H1 (cell line): Measurements from ENCODE around the gene P3H4. TPM values are rescaled to one million over a fixed set of nuclear protein-coding genes. Genes with fewer than 3 reads are reported as not detected.

Source experiments
- CTCF ChIA-PET: fragments of 300-600 bp; sonication (Branson Sonifier 250); formaldehyde crosslinking; loops from one replicate; lab custom pipeline; 2021; ENCODE audit not compliant: partially characterized antibody; lab: Charles Lee
- POLR2A ChIA-PET: fragments of 300-600 bp; sonication (Branson Sonifier 250); formaldehyde crosslinking; loops from one replicate; lab custom pipeline; 2021; ENCODE audit warnings: inconsistent platforms; ENCODE audit not compliant: partially characterized antibody; lab: Charles Lee
- DNase-seq, 2 experiments: peaks; one replicate each; pipeline versions ENCODE4 v3.0.0 to v3.0.0-alpha.2; 2010 to 2022; ENCODE audit warnings: low spot score in 2 of 2, low read depth in 1 of 2, mixed read lengths in 1 of 2
- FAIRE-seq: peaks from 2 replicates; lab custom pipeline; 2011; peaks lifted over from hg19 to GRCh38; lab: Jason Lieb, UNC
- H2AFZ ChIP-seq: 2 replicates; pipeline ENCODE4 v1.8.1; 2012; ENCODE audit warnings: low read length, inconsistent platforms
- H2AK5ac ChIP-seq: 2 replicates; pipeline ENCODE4 v1.6.1; 2013; ENCODE audit warnings: low read depth, low read length
- H2BK120ac ChIP-seq: replicated peaks from 2 replicates; pipeline ENCODE3; 2013; ENCODE audit warnings: low read depth, low read length, inconsistent platforms
- H2BK12ac ChIP-seq: 2 replicates; pipeline ENCODE4 v1.6.1; 2013; ENCODE audit warnings: low read depth, low read length
- H2BK15ac ChIP-seq: 2 replicates; pipeline ENCODE4 v1.6.1; 2013; ENCODE audit warnings: low read length
- H2BK20ac ChIP-seq: 2 replicates; pipeline ENCODE4 v1.6.1; 2013; ENCODE audit warnings: low read length
- H2BK5ac ChIP-seq: 2 replicates; pipeline ENCODE4 v1.6.1; 2013; ENCODE audit warnings: low read depth, low read length
- H3K14ac ChIP-seq: 2 replicates; pipeline ENCODE4 v1.6.1; 2013; ENCODE audit warnings: inconsistent platforms; ENCODE audit not compliant: insufficient read length
- H3K18ac ChIP-seq: 2 replicates; pipeline ENCODE4 v1.6.1; 2013; ENCODE audit warnings: low read length; ENCODE audit errors: extremely low read depth
- H3K23ac ChIP-seq: 2 replicates; pipeline ENCODE4 v1.6.1; 2013; ENCODE audit warnings: inconsistent platforms; ENCODE audit not compliant: insufficient read length
- H3K23me2 ChIP-seq: 2 replicates; pipeline ENCODE4 v1.6.1; 2013; ENCODE audit warnings: low read depth, low read length
- H3K27ac ChIP-seq: 2 replicates; pipeline ENCODE4 v1.6.1; 2011; ENCODE audit warnings: low read depth, low read length, inconsistent platforms
- H3K27me3 ChIP-seq, 4 experiments: replicated peaks in 1 of 4; 1 replicate in 1 of 4; 2 replicates in 3 of 4; pipeline versions ENCODE4 v1.6.1 to v1.8.1; 2011 to 2013; ENCODE audit warnings: low read length in 3 of 4, mild to moderate bottlenecking in 3 of 4, inconsistent platforms in 2 of 4, mixed read lengths in 2 of 4, moderate library complexity in 1 of 4; ENCODE audit not compliant: control insufficient read depth in 3 of 4, insufficient read depth in 3 of 4; ENCODE audit errors: extremely low read depth in 1 of 4
- H3K36me3 ChIP-seq, 4 experiments: 2 replicates each; pipeline versions ENCODE4 v1.6.1 to v1.8.1; 2011 to 2013; ENCODE audit warnings: mild to moderate bottlenecking in 4 of 4, low read length in 3 of 4, moderate library complexity in 2 of 4, control low read depth in 1 of 4, inconsistent platforms in 1 of 4; ENCODE audit not compliant: insufficient read depth in 4 of 4, control insufficient read depth in 2 of 4
- H3K4ac ChIP-seq: replicated peaks from 2 replicates; pipeline ENCODE3; 2013; ENCODE audit warnings: low read length, low read depth, mixed read lengths, inconsistent platforms; ENCODE audit not compliant: insufficient read length
- H3K4me1 ChIP-seq, 4 experiments: replicated peaks in 1 of 4; 1 replicate in 1 of 4; 2 replicates in 3 of 4; pipeline versions ENCODE4 v1.6.1 to v1.8.1; 2011 to 2013; ENCODE audit warnings: low read length in 3 of 4, inconsistent platforms in 2 of 4, mixed read lengths in 1 of 4; ENCODE audit not compliant: insufficient read depth in 4 of 4, control insufficient read depth in 3 of 4
- H3K4me2 ChIP-seq, 2 experiments: 2 replicates each; pipeline versions ENCODE4 v1.6.1 to v1.8.1; 2011 to 2013; ENCODE audit warnings: low read depth in 2 of 2, low read length in 2 of 2, control low read depth in 1 of 2, inconsistent platforms in 1 of 2, mild to moderate bottlenecking in 1 of 2; ENCODE audit not compliant: insufficient read depth in 1 of 2
- H3K4me3 ChIP-seq, 4 experiments: fragments of 200-600, 300-600 bp in 1 of 4; sonication (generic), shearing (Covaris generic), sonication (Bioruptor Twin) in 1 of 4; 2 replicates each; pipeline versions ENCODE4 v1.5.1 to v1.8.1; 2011 to 2016; ENCODE audit warnings: low read length in 4 of 4, low read depth in 3 of 4, control low read depth in 2 of 4, inconsistent platforms in 2 of 4, mild to moderate bottlenecking in 2 of 4, mixed read lengths in 1 of 4, moderate library complexity in 1 of 4; ENCODE audit not compliant: insufficient read depth in 2 of 4; ENCODE audit errors: extremely low read depth in 1 of 4
- H3K56ac ChIP-seq: replicated peaks from 2 replicates; pipeline ENCODE3; 2013; ENCODE audit warnings: low read depth, mild to moderate bottlenecking, mixed read lengths, low read length, inconsistent platforms; ENCODE audit not compliant: insufficient read length
- H3K79me1 ChIP-seq: 2 replicates; pipeline ENCODE4 v1.6.1; 2013; ENCODE audit warnings: low read depth, low read length, control low read depth
- H3K79me2 ChIP-seq, 2 experiments: 2 replicates each; pipeline versions ENCODE4 v1.6.1 to v1.8.1; 2012 to 2013; ENCODE audit warnings: low read length in 2 of 2, mild to moderate bottlenecking in 2 of 2, inconsistent platforms in 1 of 2; ENCODE audit not compliant: insufficient read depth in 2 of 2, control insufficient read depth in 1 of 2
- H3K9ac ChIP-seq, 4 experiments: replicated peaks in 1 of 4; 1 replicate in 1 of 4; 2 replicates in 3 of 4; pipeline versions ENCODE4 v1.6.1 to v1.8.1; 2011 to 2013; ENCODE audit warnings: low read depth in 3 of 4, low read length in 3 of 4, control low read depth in 2 of 4, mild to moderate bottlenecking in 2 of 4, moderate library complexity in 2 of 4, inconsistent platforms in 1 of 4; ENCODE audit errors: extremely low read depth in 1 of 4
- H3K9me3 ChIP-seq, 2 experiments: 2 replicates each; pipeline versions ENCODE4 v1.6.1 to v1.8.1; 2012 to 2013; ENCODE audit warnings: mild to moderate bottlenecking in 2 of 2, moderate library complexity in 2 of 2, control low read depth in 1 of 2, inconsistent platforms in 1 of 2, low read depth in 1 of 2, low read length in 1 of 2, mixed read lengths in 1 of 2; ENCODE audit not compliant: insufficient read depth in 2 of 2
- H4K20me1 ChIP-seq, 2 experiments: replicated peaks in 1 of 2; 2 replicates each; pipeline versions ENCODE3 to v1.8.1; 2011 to 2013; ENCODE audit warnings: inconsistent platforms in 2 of 2, low read length in 2 of 2, mild to moderate bottlenecking in 1 of 2; ENCODE audit not compliant: insufficient read depth in 2 of 2, control insufficient read depth in 1 of 2
- H4K5ac ChIP-seq: 2 replicates; pipeline ENCODE4 v1.6.1; 2013; ENCODE audit warnings: low read length, low read depth, mixed read lengths, inconsistent platforms; ENCODE audit not compliant: insufficient read length
- H4K8ac ChIP-seq: 2 replicates; pipeline ENCODE4 v1.8.0; 2013; ENCODE audit warnings: mild to moderate bottlenecking, moderate library complexity, low read length, inconsistent platforms; ENCODE audit not compliant: insufficient read depth; ENCODE audit errors: extremely low read depth
- H4K91ac ChIP-seq: replicated peaks from 2 replicates; pipeline ENCODE3; 2013; ENCODE audit warnings: low read length, mixed read lengths, inconsistent platforms; ENCODE audit not compliant: insufficient read length
- CHD1 ChIP-seq: IDR thresholded peaks from 2 replicates; pipeline ENCODE4 v1.6.1; 2012; ENCODE audit warnings: low read depth, low read length, improper control_type of control experiment
- MAFK ChIP-seq: IDR thresholded peaks from 2 replicates; pipeline ENCODE4 v1.6.1; 2012; ENCODE audit warnings: low read depth, mild to moderate bottlenecking, improper control_type of control experiment, low read length
- SAP30 ChIP-seq: fragments of 300-600 bp; sonication (generic); IDR thresholded peaks from 2 replicates; pipeline ENCODE4 v1.7.1; 2012; ENCODE audit warnings: low read length, moderate library complexity, mild to moderate bottlenecking, inconsistent platforms; ENCODE audit not compliant: insufficient read depth, insufficient replicate concordance
- SIN3A ChIP-seq, 2 experiments: IDR thresholded peaks in 1 of 2; conservative IDR thresholded peaks in 1 of 2; 2 replicates each; pipeline ENCODE4 v1.6.1; 2011 to 2012; ENCODE audit warnings: low read length in 2 of 2, improper control_type of control experiment in 1 of 2, low read depth in 1 of 2, mild to moderate bottlenecking in 1 of 2
- SIX5 ChIP-seq: IDR thresholded peaks from 2 replicates; pipeline ENCODE4 v1.6.1; 2011; ENCODE audit warnings: mild to moderate bottlenecking, low read depth, low read length
- SP1 ChIP-seq: IDR thresholded peaks from 2 replicates; pipeline ENCODE4 v1.6.1; 2011; ENCODE audit warnings: low read depth, low read length
- TAF1 ChIP-seq: IDR thresholded peaks from 2 replicates; pipeline ENCODE4 v1.6.1; 2011; ENCODE audit warnings: mild to moderate bottlenecking, low read depth, low read length
- TEAD4 ChIP-seq: IDR thresholded peaks from 2 replicates; pipeline ENCODE4 v1.6.1; 2012; ENCODE audit warnings: low read depth, low read length, inconsistent platforms, mixed read lengths
- USF2 ChIP-seq: IDR thresholded peaks from 2 replicates; pipeline ENCODE4 v1.6.1; 2011; ENCODE audit warnings: low read length, improper control_type of control experiment
- ZNF274 ChIP-seq: IDR thresholded peaks from 2 replicates; pipeline ENCODE4 v1.7.0; 2012; ENCODE audit warnings: low read length, borderline replicate concordance; ENCODE audit errors: extremely low read depth
- WGBS, 2 experiments: shearing (Covaris generic) in 1 of 2; methylation state at CpG; one replicate each; pipeline versions ENCODE4 v1.1.6 to v1.1.7; 2013 to 2015; ENCODE audit warnings: low lambda C conversion rate in 2 of 2, mixed read lengths in 2 of 2, inconsistent platforms in 1 of 2, low coverage in 1 of 2, missing lambda C conversion rate in 1 of 2; ENCODE audit not compliant: insufficient replicate concordance in 2 of 2, insufficient coverage in 1 of 2, insufficient read length in 1 of 2; ENCODE audit errors: extremely low coverage in 1 of 2, missing lambda C conversion rate in 1 of 2; 5-methylcytosine and 5-hydroxymethylcytosine counted together
- polyA plus RNA-seq, 7 experiments: library from polyadenylated mRNA; depleted of rRNA in 3 of 7; stranded (reverse) in 5 of 7; unstranded in 2 of 7; fragments of >200 nt in 5 of 7; fragments of 200-250 nt in 2 of 7; gene quantifications; 1 replicate in 5 of 7; 2 replicates in 1 of 7; 4 replicates in 1 of 7; pipeline versions ENCODE4 v1.2.1 to v1.2.3, GENCODE V29; 2011 to 2013; ENCODE audit warnings: missing spikeins in 2 of 7, mixed read lengths in 2 of 7
- total RNA-seq: library from RNA; stranded (reverse); fragmentation: NEBNext Ultra II Directional; extraction: Animal tissue kit (Norgen Biotek cat#: 25700); gene quantifications from 2 replicates; pipeline ENCODE4 v1.2.1, GENCODE V29; 2021

Gene P3H4
- total and polyA plus RNA-seq, 2 of the 8 experiments (the other 6 are each of a cell fraction or from before 2014, with no cell fraction given), result 23.4 to 26.7 TPM

GRCh38 chr17:41785091-41785858 is 26.5 kb downstream of the P3H4 start:
- no peaks in the 10 kb centered on the region for H3K36me3 ChIP-seq
- H2AK5ac ChIP-seq, result no peak overlapping the region; the same call in 1 of the 2 replicates
- H3K23me2 ChIP-seq, result peaks cover 16% of the 10 kb centered on the region
- peak overlapping the region; percentile 71; the same call in 1 of the 2 replicates for H2BK12ac ChIP-seq
- peak overlapping the region; percentile 57 for H3K56ac ChIP-seq
- peaks cover 2 to 19% (median 13%) of the 10 kb centered on the region in 4 experiments for H3K4me1 ChIP-seq
- H3K27me3 ChIP-seq, result no peaks in the 10 kb centered on the region
- peak overlapping the region; percentile 64 to 80 (median 72) for H3K4me3 ChIP-seq
- DNase-seq (peak; percentile 80 to 89), FAIRE-seq (peak; percentile 7)
- H2BK5ac ChIP-seq, result peak overlapping the region; percentile 76
- CTCF ChIA-PET, result interaction anchor here (0.7 to 7.0 kb wide), 21 partner anchors 8 to 334 kb away, joined by 3 to 149 read pairs (median 6); partner anchors contain the start of gene FKBP10
- H3K4me2 ChIP-seq, result peak overlapping the region; percentile 89 to 97
- peak overlapping the region; percentile 29; the same call in 1 of the 2 replicates for H2BK15ac ChIP-seq
- POLR2A ChIA-PET, result interaction anchor here (0.7 to 9.3 kb wide), 27 partner anchors 9 to 145 kb away, joined by 3 to 84 read pairs (median 8); partner anchors contain the start of genes ACLY, EIF1, FKBP10 and HAP1
- H3K27ac ChIP-seq, result peak overlapping the region; percentile 79; the same call in 1 of the 2 replicates
- H2AFZ ChIP-seq, result no peak overlapping the region
- peaks cover 10% of the 10 kb centered on the region for H3K79me1 ChIP-seq
- peak overlapping the region in 3 of 4 experiments; percentile 71 to 90 (median 71); a peak in 6 of 7 replicates for H3K9ac ChIP-seq
- H3K4ac ChIP-seq, result peak overlapping the region; percentile 41
- peak overlapping the region; percentile 85 for H4K91ac ChIP-seq
- H2BK120ac ChIP-seq, result peak overlapping the region; percentile 16
- peaks cover 0 to 5% of the 10 kb centered on the region in 2 experiments for H4K20me1 ChIP-seq
- H3K9me3 ChIP-seq, result no peaks in the 10 kb centered on the region
- H3K14ac ChIP-seq, result no peak overlapping the region
- peak overlapping the region; percentile 93 for H3K18ac ChIP-seq
- H4K8ac ChIP-seq, result peak overlapping the region; percentile 86; the same call in 1 of the 2 replicates
- 1% methylated on average over 13 of the region's 13 CpGs; no CpG with 5 or more reads in 1 of the 2 experiments for WGBS, 2 experiments
- H4K5ac ChIP-seq, result peak overlapping the region; percentile 80
- peaks cover 0 to 36% of the 10 kb centered on the region in 2 experiments; a peak in 3 of 4 replicates for H3K79me2 ChIP-seq
- 0 out of 2 replicates have a peak overlapping the region, but pooled peaks have one; percentile 34 for H2BK20ac ChIP-seq
- H3K23ac ChIP-seq, result no peak overlapping the region
- no peak for TF ChIP-seq MAFK
- no peak for TF ChIP-seq ZNF274
- TF ChIP-seq SIX5, result no peak
- peak; percentile 62 for TF ChIP-seq TAF1
- TF ChIP-seq USF2, result no peak
- peak; percentile 88 for TF ChIP-seq SP1
- TF ChIP-seq SAP30, result no peak
- TF ChIP-seq SIN3A (conservative IDR thresholded peaks at IDR 0.05 in 1 of 2, IDR thresholded peaks at IDR 0.05 in 1 of 2; ENCODE audit: low read depth in 1 of 2, low read length in 2 of 2), result peak; percentile 50 to 66; a peak in 3 of 4 replicates
- no peak for TF ChIP-seq CHD1
- peak; percentile 96 for TF ChIP-seq TEAD4
